ENCODE results near the gene PIK3R1.

GRCh38 chr5:68217528-68217927 lies 2.0 kb downstream of the PIK3R1 start:
- TF ChIP-seq POLR2A (IDR thresholded peaks at IDR 0.05) = no peak
- TF ChIP-seq, protein P1, sequence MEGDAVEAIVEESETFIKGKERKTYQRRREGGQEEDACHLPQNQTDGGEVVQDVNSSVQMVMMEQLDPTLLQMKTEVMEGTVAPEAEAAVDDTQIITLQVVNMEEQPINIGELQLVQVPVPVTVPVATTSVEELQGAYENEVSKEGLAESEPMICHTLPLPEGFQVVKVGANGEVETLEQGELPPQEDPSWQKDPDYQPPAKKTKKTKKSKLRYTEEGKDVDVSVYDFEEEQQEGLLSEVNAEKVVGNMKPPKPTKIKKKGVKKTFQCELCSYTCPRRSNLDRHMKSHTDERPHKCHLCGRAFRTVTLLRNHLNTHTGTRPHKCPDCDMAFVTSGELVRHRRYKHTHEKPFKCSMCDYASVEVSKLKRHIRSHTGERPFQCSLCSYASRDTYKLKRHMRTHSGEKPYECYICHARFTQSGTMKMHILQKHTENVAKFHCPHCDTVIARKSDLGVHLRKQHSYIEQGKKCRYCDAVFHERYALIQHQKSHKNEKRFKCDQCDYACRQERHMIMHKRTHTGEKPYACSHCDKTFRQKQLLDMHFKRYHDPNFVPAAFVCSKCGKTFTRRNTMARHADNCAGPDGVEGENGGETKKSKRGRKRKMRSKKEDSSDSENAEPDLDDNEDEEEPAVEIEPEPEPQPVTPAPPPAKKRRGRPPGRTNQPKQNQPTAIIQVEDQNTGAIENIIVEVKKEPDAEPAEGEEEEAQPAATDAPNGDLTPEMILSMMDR (IDR thresholded peaks at IDR 0.05) = no peak

Data from esophagus squamous epithelium (tissue), 4 donors.